Measurements from ENCODE around the gene RING1.
A peak's percentile ranks its signal among the peaks of the same experiment; 100 is the strongest.

RING1 gene

DNA sequence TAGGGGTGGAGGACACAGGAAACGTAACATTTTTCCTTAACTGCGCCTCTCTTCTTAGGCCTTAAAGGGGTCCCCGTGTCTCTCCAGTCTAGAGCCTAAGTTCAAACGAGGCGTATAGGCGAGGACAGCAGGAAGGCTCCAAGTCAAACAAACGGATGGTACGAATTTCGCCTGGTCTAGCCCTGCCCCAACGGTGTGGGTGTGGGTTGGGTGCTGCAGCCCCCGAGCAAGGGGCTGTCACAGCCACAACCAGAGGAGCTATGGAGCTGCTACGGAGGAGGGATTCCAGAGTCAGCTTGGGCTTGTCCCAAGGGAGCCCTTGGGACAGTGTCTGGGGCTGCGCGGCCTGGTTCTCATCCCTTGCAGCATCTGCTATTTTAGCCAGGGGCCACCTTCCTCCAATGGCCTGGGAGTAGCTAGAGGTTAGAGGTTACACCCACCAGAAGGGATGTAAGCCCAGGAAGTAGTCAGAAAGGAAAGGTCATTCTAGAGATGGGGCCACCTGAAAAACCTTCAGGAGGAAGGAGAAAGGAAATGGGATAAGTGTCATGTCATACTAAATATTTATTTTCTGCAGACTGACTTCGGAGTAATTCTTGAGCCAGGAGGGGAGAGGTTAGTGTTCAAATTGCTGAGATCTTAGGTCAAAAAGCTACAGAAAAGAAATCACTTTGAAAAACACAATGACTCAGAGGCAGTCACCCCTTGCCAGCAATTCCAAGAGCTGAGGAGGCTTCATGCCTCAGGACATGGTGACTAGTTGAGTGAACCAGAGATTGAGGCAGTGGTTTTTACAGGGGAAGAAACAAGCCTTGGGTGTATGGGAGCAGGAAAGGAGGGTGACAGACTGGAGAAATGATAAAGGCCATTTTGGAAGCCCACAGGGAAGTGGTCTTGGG is 41.7 kb downstream of the RING1 start:
- DNase-seq, result peak in 1 of 2 experiments; percentile 10

DNA sequence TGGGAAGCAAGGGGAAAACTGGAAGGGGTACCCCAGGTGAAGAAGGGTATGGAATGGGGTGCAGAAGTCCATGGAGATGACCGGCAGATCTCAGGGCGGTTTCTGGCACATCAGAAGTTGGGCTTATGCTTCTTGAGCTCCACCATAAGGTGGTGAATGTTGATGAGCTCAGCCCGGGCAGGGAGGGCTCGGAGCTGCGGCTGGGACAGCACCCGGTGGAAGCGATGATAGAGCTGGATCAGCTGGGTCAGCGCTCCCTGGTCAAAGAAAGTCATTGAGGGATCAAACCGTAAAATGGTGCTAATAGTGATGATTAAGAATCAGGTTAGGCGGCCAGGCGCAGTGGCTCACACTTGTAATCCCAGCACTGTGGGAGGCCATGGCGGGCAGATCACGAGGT is 42.4 kb downstream of the RING1 start:
- no peak for DNase-seq

DNA sequence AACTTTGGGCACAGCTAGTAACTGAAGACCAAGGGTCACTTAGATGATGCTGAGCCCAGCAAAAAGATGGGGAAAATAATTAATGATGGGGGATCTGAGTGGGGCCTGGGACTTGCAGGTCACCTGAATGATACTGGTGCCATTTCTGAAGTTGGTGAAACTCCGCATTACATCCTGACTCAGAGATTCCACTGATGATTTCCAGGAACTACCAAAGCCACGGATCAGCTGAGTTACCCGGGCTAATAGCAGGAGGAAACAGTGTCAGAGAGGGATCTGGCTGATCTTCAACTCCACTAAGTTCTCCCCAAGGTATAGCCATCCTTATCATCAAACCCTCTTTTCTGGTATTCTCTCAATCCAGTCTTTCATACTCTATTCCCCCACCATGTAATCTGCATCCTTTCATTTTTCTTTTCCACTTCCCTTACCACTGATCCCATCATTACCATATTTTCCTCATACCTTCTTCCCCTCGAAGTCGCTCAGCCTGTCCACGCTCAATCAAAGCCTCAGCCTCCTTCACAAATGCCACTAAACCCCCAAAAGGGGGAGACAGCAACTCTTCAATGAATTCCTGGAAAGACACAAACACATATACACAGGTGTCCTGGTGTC is 43.2 kb downstream of the RING1 start:
- no peak for DNase-seq

DNA sequence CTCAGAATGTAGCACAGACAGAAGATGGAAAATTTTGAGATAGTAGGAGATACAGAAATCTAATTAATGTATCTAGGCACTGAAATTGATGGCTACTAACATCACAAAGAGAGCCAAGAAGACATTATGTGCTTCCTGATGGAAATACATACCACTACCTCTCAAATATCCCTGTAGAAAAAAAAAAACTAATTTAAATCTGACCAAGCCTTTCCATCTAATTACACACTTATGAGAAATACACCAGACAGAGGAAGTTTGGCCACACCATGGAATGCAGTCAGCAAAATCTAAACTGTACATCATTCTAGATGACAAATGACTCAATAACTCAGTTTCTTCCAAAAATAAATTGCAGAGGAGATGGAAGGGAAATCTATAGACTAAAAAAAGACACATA is 44.5 kb downstream of the RING1 start:
- no peak for DNase-seq

DNA sequence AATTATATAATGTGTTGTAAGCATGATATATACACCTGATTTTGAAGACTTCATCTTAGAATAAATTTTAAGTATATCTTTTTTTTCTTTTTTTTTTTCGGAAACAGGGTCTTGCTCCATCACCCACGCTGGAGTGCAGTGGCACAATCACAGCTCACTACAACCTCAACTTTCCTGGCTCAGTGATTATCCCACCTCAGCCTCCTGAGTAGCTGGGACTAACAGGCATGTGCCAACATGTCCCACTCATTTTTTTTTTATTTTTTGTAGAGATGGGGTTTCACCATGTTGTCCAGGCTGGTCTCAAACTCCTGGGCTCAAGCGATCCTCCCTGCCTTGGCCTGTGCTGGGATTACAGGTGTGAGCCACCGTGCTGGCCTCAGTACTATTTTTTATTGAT is 46.3 kb downstream of the RING1 start:
- no peak for DNase-seq

DNA sequence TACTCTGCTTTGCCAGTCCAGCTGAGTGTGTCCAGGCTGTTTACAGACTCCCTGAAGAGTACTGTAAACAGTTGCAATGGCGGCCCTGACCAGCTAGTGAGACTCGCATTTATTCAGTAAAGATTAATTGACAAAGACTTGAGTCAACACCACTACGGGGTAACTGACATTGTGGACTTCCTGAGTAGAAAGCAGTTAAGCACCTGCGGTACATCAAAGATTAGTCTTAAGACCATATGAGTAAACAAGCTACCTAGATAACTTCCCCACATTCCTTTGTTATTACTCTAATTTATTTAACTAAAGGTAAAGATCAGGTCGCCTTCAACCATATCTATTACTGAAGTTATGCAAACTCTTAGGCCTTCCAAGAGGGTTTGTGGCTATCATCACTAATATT is 50.7 kb downstream of the RING1 start:
- no peak for DNase-seq
